ENCODE results near the gene CDC25A. TPM values are rescaled to one million over a fixed set of nuclear protein-coding genes. Genes with fewer than 3 reads are reported as not detected.

The CDC25A gene
- total RNA-seq, 1 donor: 9.9 TPM

- no peak for DNase-seq (ENCODE audit: low read depth)
- H3K4me3 ChIP-seq (ENCODE audit: low read depth, low read length): no peak overlapping the region
- no peak for TF ChIP-seq CTCF (IDR thresholded peaks at IDR 0.05; ENCODE audit: insufficient read depth, low read depth, low read length)
These were observed 47.1 kb downstream of the CDC25A start for GRCh38 chr3:48140936-48141603.

- H3K4me3 ChIP-seq (ENCODE audit: low read depth, low read length): no peak overlapping the region
- no peak for TF ChIP-seq CTCF (IDR thresholded peaks at IDR 0.05; ENCODE audit: insufficient read depth, low read depth, low read length)
- no peak for DNase-seq (ENCODE audit: low read depth)
These were observed 47.9 kb downstream of the CDC25A start for GRCh38 chr3:48140336-48140757.

GRCh38 chr3:48137425-48137999 is 50.7 kb downstream of the CDC25A start:
- no peak overlapping the region for H3K4me3 ChIP-seq (ENCODE audit: low read depth, low read length)
- DNase-seq (ENCODE audit: low read depth): no peak
- no peak for TF ChIP-seq CTCF (IDR thresholded peaks at IDR 0.05; ENCODE audit: insufficient read depth, low read depth, low read length)

GRCh38 chr3:48135552-48136495 is 52.4 kb downstream of the CDC25A start:
- no peak overlapping the region for H3K4me3 ChIP-seq (ENCODE audit: low read depth, low read length)
- DNase-seq (ENCODE audit: low read depth): no peak
- TF ChIP-seq CTCF (IDR thresholded peaks at IDR 0.05; ENCODE audit: insufficient read depth, low read depth, low read length): no peak

GRCh38 chr3:48130321-48130904 is 57.8 kb downstream of the CDC25A start:
- DNase-seq (ENCODE audit: low read depth): peak; percentile 93
- no peak overlapping the region for H3K4me3 ChIP-seq (ENCODE audit: low read depth, low read length)
- no peak for TF ChIP-seq CTCF (IDR thresholded peaks at IDR 0.05; ENCODE audit: insufficient read depth, low read depth, low read length)

GRCh38 chr3:48129921-48130320 is 58.3 kb downstream of the CDC25A start:
- peak; percentile 85 for DNase-seq (ENCODE audit: low read depth)
- TF ChIP-seq CTCF (IDR thresholded peaks at IDR 0.05; ENCODE audit: insufficient read depth, low read depth, low read length): no peak
- H3K4me3 ChIP-seq (ENCODE audit: low read depth, low read length): no peak overlapping the region

All from fibroblast of villous mesenchyme (primary cell).